Mammary epithelial cell (primary cell): ENCODE data around the gene CEL.

Source experiments
- CTCF ChIP-seq, 2 donors: IDR thresholded peaks in 1 of 2; conservative IDR thresholded peaks in 1 of 2; 2 replicates each; pipeline ENCODE4 v1.5.1; 2011 to 2012; ENCODE audit warnings: inconsistent platforms in 2 of 2, low read length in 2 of 2, mild to moderate bottlenecking in 2 of 2, control low read depth in 1 of 2, low read depth in 1 of 2; ENCODE audit not compliant: insufficient read depth in 1 of 2; ENCODE audit errors: extremely low read depth in 1 of 2
- EZH2 ChIP-seq: IDR thresholded peaks from 2 replicates; pipeline ENCODE4 v1.6.1; 2012; ENCODE audit warnings: low read length, inconsistent platforms, borderline replicate concordance

- TF ChIP-seq CTCF (conservative IDR thresholded peaks at IDR 0.05 in 1 of 2, IDR thresholded peaks at IDR 0.05 in 1 of 2; ENCODE audit: extremely low read depth in 1 of 2, insufficient read depth in 1 of 2, low read depth in 1 of 2, low read length in 2 of 2): no peak
- no peak for TF ChIP-seq EZH2
Measured at GRCh38 chr9:133051966-133052539, 9.7 kb upstream of the CEL start.
